ENCODE results near the gene NOP16. TPM values are rescaled to one million over a fixed set of nuclear protein-coding genes. Genes with fewer than 3 reads are reported as not detected.

Gene NOP16
- total RNA-seq, 4 donors from 2014 or later: 7.5 to 8.4 (median 8.2) TPM

- Histone ChIP-seq H3K9me3 (no peaks in the 10 kb centered on the region), H3K27ac (peak overlapping the region in 1 of 4 donors; percentile 56), H3K36me3 (no peaks in the 10 kb centered on the region), H3K27me3 (no peaks in the 10 kb centered on the region), H3K4me3 (no peak overlapping the region), H3K4me1 (peaks cover 0 to 9% (median 0%) of the 10 kb centered on the region in 4 donors)
- TF ChIP-seq POLR2A (IDR thresholded peaks at IDR 0.05) (no peak), CTCF (IDR thresholded peaks at IDR 0.05) (no peak)
- DNase-seq: no peak
Measured at GRCh38 chr5:176426876-176427275, 38.5 kb upstream of the NOP16 start.

- H3K27ac ChIP-seq: peak overlapping the region in 2 of 4 donors; percentile 61 to 64
- TF ChIP-seq POLR2A (IDR thresholded peaks at IDR 0.05): no peak
- no peaks in the 10 kb centered on the region for H3K36me3 ChIP-seq
- H3K9me3 ChIP-seq: no peaks in the 10 kb centered on the region
- H3K4me3 ChIP-seq: no peak overlapping the region
- DNase-seq: no peak
- peaks cover 0 to 9% (median 0%) of the 10 kb centered on the region in 4 donors for H3K4me1 ChIP-seq
- H3K27me3 ChIP-seq: no peaks in the 10 kb centered on the region
Measured at GRCh38 chr5:176425791-176426190, 37.4 kb upstream of the NOP16 start.

GRCh38 chr5:176425138-176425537, 36.7 kb upstream of the NOP16 start:
- no peak for DNase-seq
- peaks cover 0 to 9% (median 0%) of the 10 kb centered on the region in 4 donors for H3K4me1 ChIP-seq
- H3K27ac ChIP-seq: peak overlapping the region in 2 of 4 donors; percentile 61 to 64
- no peaks in the 10 kb centered on the region for H3K9me3 ChIP-seq
- no peak for TF ChIP-seq POLR2A (IDR thresholded peaks at IDR 0.05)
- TF ChIP-seq CTCF (IDR thresholded peaks at IDR 0.05): no peak
- H3K27me3 ChIP-seq: no peaks in the 10 kb centered on the region
- no peak overlapping the region for H3K4me3 ChIP-seq
- H3K36me3 ChIP-seq: no peaks in the 10 kb centered on the region

DNA sequence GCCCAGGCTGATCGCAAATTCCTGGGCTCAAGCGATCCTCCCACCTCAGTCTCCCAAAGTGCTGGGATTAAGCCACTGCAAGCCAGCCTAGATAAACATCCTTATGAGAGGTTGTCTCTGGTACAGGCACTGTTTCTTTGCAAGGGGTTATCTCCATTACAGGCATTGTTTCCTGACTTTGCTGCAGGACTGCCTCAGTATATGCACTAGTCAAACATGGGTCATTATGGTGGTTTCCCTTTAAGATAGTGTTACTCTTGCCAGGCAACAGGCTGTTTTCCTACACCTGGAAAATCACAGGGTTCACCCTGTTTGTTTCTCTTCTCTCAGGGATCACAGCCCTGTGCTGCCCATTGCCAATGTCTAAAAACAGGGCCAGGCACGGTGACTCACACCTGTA, 35.8 kb upstream of the NOP16 start:
- Histone ChIP-seq H3K4me1 (peaks cover 0 to 9% (median 0%) of the 10 kb centered on the region in 4 donors), H3K9me3 (no peaks in the 10 kb centered on the region), H3K4me3 (no peak overlapping the region), H3K27ac (peak overlapping the region in 2 of 4 donors; percentile 30 to 64), H3K27me3 (no peaks in the 10 kb centered on the region), H3K36me3 (no peaks in the 10 kb centered on the region)
- TF ChIP-seq CTCF (IDR thresholded peaks at IDR 0.05): no peak
- TF ChIP-seq POLR2A (IDR thresholded peaks at IDR 0.05): no peak
- no peak for DNase-seq

GRCh38 chr5:176420972-176421544, 32.7 kb upstream of the NOP16 start:
- Histone ChIP-seq H3K4me3 (no peak overlapping the region), H3K27ac (no peak overlapping the region), H3K9me3 (no peaks in the 10 kb centered on the region), H3K36me3 (no peaks in the 10 kb centered on the region), H3K27me3 (no peaks in the 10 kb centered on the region), H3K4me1 (peaks cover 2 to 7% (median 5%) of the 10 kb centered on the region in 4 donors)
- TF ChIP-seq POLR2A (IDR thresholded peaks at IDR 0.05) (no peak), CTCF (IDR thresholded peaks at IDR 0.05) (no peak)
- DNase-seq: no peak

- Histone ChIP-seq H3K4me3 (no peak overlapping the region), H3K27ac (no peak overlapping the region), H3K9me3 (no peaks in the 10 kb centered on the region), H3K36me3 (no peaks in the 10 kb centered on the region), H3K4me1 (peaks cover 2 to 11% (median 9%) of the 10 kb centered on the region in 4 donors), H3K27me3 (no peaks in the 10 kb centered on the region)
- no peak for DNase-seq
- TF ChIP-seq POLR2A (IDR thresholded peaks at IDR 0.05) (no peak), CTCF (IDR thresholded peaks at IDR 0.05) (no peak)
Measured at GRCh38 chr5:176420086-176420485, 31.7 kb upstream of the NOP16 start.

Data from Peyer's patch (tissue), 4 donors.